SW 1271 (cell line): ENCODE measurements around the gene SRA1.
A peak's percentile ranks its signal among the peaks of the same experiment; 100 is the strongest.
"Not testable (repeated sequence)": the region's sequence is repeated elsewhere in the genome, so short reads cannot be mapped to it uniquely, and the experiment has no call there.

ENCODE experiments used
- DNase-seq, 2 experiments: peaks; one replicate each; lab custom pipeline; 2025; lab: John Stamatoyannopoulos, UW

The SRA1 gene

GRCh38 chr5:140557136-140557805 is at the start of gene SRA1:
SRA1 (minus strand) TSS chr5:140557473; CDS start chr5:140557452, 21 bp downstream.
- DNase-seq = peak; percentile 80 to 91

- DNase-seq = no peak
Measured at GRCh38 chr5:140607031-140607430, 49.8 kb upstream of the SRA1 start.

GRCh38 chr5:140605879-140606278 is 48.6 kb upstream of the SRA1 start:
- DNase-seq = no peak

- DNase-seq = no peak
Measured at GRCh38 chr5:140603734-140604133, 46.5 kb upstream of the SRA1 start.

- DNase-seq = not testable (repeated sequence)
Measured at GRCh38 chr5:140603446-140603698, 46.1 kb upstream of the SRA1 start.

- no peak for DNase-seq
Measured at GRCh38 chr5:140602147-140602546, 44.9 kb upstream of the SRA1 start.

GRCh38 chr5:140600096-140600495 is 42.8 kb upstream of the SRA1 start:
- no peak for DNase-seq

- no peak for DNase-seq
Measured at GRCh38 chr5:140598836-140599235, 41.6 kb upstream of the SRA1 start.

GRCh38 chr5:140596321-140596741 is 39.1 kb upstream of the SRA1 start:
- DNase-seq = no peak

GRCh38 chr5:140595538-140596300 is 38.4 kb upstream of the SRA1 start:
- DNase-seq = no peak

- DNase-seq = no peak
Measured at GRCh38 chr5:140594169-140594568, 36.9 kb upstream of the SRA1 start.

- DNase-seq = not testable (repeated sequence)
Measured at GRCh38 chr5:140593070-140593469, 35.8 kb upstream of the SRA1 start.

GRCh38 chr5:140591747-140592372 is 34.6 kb upstream of the SRA1 start:
- peak in 1 of 2 experiments; percentile 17 for DNase-seq

- DNase-seq = no peak
Measured at GRCh38 chr5:140590861-140591260, 33.6 kb upstream of the SRA1 start.

- DNase-seq = no peak
Measured at GRCh38 chr5:140588311-140589070, 31.2 kb upstream of the SRA1 start.

- DNase-seq = no peak
Measured at GRCh38 chr5:140587495-140587894, 30.2 kb upstream of the SRA1 start.

GRCh38 chr5:140579188-140579747 is 22.0 kb upstream of the SRA1 start:
- DNase-seq = not testable (repeated sequence)

- DNase-seq = no peak
Measured at GRCh38 chr5:140576776-140577201, 19.5 kb upstream of the SRA1 start.

- no peak for DNase-seq
Measured at GRCh38 chr5:140575309-140575708, 18.0 kb upstream of the SRA1 start.

- no peak for DNase-seq
Measured at GRCh38 chr5:140574165-140574564, 16.9 kb upstream of the SRA1 start.

GRCh38 chr5:140573683-140574082 is 16.4 kb upstream of the SRA1 start:
- no peak for DNase-seq

GRCh38 chr5:140571105-140571504 is 13.8 kb upstream of the SRA1 start:
- no peak for DNase-seq
